ENCODE measurements around the gene NIPBL. TPM values are rescaled to one million over a fixed set of nuclear protein-coding genes. Genes with fewer than 3 reads are reported as not detected.

Gene NIPBL
- total RNA-seq, 1 experiment from 2014 or later, result 45.1 TPM

DNA sequence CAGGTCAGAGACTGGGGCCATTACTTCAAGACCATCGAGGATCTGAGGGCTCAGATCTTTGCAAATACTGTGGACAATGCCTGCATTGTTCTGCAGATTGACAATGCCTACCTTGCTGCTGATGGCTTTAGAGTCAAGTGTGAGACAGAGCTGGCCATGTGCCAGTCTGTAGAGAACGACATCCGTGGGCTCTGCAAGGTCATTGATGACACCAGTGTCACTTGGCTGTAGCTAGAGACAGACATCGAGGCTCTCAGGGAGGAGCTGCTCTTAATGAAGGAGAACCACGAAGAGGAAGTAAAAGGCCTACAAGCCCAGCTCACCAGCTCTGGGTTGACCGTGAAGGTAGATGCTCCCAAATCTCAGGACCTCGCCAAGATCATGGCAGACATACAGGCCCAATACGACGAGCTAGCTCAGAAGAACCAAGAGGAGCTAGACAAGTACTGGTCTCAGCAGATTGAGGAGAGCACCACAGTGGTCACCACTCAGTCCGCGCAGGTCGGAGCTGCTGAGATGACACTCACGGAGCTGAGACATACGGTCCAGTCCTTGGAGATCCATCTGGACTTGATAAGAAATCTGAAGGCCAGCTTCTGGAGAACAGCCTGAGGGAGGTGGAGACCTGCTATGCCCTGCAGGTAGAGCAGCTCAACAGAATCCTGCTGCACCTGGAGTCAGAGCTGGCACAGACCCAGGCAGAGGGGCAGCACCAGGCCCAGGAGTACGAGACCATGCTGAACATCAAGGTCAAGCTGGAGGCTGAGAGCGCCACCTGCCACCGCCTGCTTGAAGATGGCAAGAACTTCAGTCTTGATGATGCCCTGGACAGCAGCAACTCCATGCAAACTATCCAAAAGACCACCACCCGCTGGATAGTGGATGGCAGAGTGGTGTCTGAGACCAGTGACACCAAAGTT lies 9.3 kb downstream of the NIPBL start:
- CTCF ChIA-PET, result interaction anchor here (0.6 kb wide), 1 partner anchor 21 kb away, joined by 4 read pairs; no protein-coding TSS in a partner anchor
- intact Hi-C loops (cut with micrococcal nuclease), result no loop called here
- no peaks in the 10 kb centered on the region for H3K9me3 ChIP-seq (ENCODE audit: control insufficient read depth in 1 of 2, insufficient read depth in 1 of 2, low read depth in 1 of 2, low read length in 2 of 2)
- no peak overlapping the region for H3K27ac ChIP-seq (ENCODE audit: low read depth, low read length)
- peaks cover 41% of the 10 kb centered on the region; the same call in 1 of the 2 replicates for H4K20me1 ChIP-seq (ENCODE audit: insufficient read depth)
- H3K4me2 ChIP-seq (ENCODE audit: low read length), result no peak overlapping the region
- H3K27me3 ChIP-seq (ENCODE audit: insufficient read depth, low read length), result no peaks in the 10 kb centered on the region
- POLR2A ChIA-PET, result no interaction called here
- no peak overlapping the region for H3K9ac ChIP-seq (ENCODE audit: low read length)
- H3K9me2 ChIP-seq (ENCODE audit: insufficient read depth), result no peaks in the 10 kb centered on the region
- no peaks in the 10 kb centered on the region for H3K4me1 ChIP-seq (ENCODE audit: control insufficient read depth in 1 of 2, insufficient read depth in 2 of 2, low read length in 2 of 2)
- H3K79me2 ChIP-seq (ENCODE audit: insufficient read depth, low read length), result peaks cover 100% of the 10 kb centered on the region
- RAD21 ChIA-PET (ENCODE audit: low non-redundant PET in 1 of 2, low total read pairs in 2 of 2, uncharacterized antibody in 2 of 2, unreplicated experiment in 2 of 2), result no interaction called here
- no peaks in the 10 kb centered on the region for H3K36me3 ChIP-seq (ENCODE audit: control insufficient read depth in 1 of 2, insufficient read depth in 2 of 2, low read length in 2 of 2)
- BruUV-seq (replicated peaks), result no TSS peak
- TF ChIP-seq CEBPB (IDR thresholded peaks at IDR 0.05; ENCODE audit: low read depth) (no peak), POLR2A (IDR thresholded peaks at IDR 0.05; ENCODE audit: borderline replicate concordance, extremely low read depth, insufficient read depth, insufficient read length) (no peak), SRF (IDR thresholded peaks at IDR 0.05; ENCODE audit: low read depth) (no peak), EZH2phosphoT487 (IDR thresholded peaks at IDR 0.05; ENCODE audit: borderline replicate concordance) (no peak), POLR2AphosphoS5 (IDR thresholded peaks at IDR 0.05; ENCODE audit: low read depth, low read length) (no peak), SIN3A (IDR thresholded peaks at IDR 0.05; ENCODE audit: low read depth) (no peak)
- TF ChIP-seq, protein P1, sequence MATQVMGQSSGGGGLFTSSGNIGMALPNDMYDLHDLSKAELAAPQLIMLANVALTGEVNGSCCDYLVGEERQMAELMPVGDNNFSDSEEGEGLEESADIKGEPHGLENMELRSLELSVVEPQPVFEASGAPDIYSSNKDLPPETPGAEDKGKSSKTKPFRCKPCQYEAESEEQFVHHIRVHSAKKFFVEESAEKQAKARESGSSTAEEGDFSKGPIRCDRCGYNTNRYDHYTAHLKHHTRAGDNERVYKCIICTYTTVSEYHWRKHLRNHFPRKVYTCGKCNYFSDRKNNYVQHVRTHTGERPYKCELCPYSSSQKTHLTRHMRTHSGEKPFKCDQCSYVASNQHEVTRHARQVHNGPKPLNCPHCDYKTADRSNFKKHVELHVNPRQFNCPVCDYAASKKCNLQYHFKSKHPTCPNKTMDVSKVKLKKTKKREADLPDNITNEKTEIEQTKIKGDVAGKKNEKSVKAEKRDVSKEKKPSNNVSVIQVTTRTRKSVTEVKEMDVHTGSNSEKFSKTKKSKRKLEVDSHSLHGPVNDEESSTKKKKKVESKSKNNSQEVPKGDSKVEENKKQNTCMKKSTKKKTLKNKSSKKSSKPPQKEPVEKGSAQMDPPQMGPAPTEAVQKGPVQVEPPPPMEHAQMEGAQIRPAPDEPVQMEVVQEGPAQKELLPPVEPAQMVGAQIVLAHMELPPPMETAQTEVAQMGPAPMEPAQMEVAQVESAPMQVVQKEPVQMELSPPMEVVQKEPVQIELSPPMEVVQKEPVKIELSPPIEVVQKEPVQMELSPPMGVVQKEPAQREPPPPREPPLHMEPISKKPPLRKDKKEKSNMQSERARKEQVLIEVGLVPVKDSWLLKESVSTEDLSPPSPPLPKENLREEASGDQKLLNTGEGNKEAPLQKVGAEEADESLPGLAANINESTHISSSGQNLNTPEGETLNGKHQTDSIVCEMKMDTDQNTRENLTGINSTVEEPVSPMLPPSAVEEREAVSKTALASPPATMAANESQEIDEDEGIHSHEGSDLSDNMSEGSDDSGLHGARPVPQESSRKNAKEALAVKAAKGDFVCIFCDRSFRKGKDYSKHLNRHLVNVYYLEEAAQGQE (IDR thresholded peaks at IDR 0.05; ENCODE audit: low read depth), result no peak
- no peak overlapping the region for H2AFZ ChIP-seq (ENCODE audit: low read depth, low read length, poor library complexity, severe bottlenecking)
- no peak overlapping the region for H3K4me3 ChIP-seq (replicated peaks in 1 of 2; ENCODE audit: low read depth in 1 of 2, low read length in 2 of 2)
- ATAC-seq (no peak), DNase-seq (ENCODE audit: low read depth, low spot score) (no peak)
